GM12874 (cell line): ENCODE measurements around the gene C16orf96.
A peak's percentile ranks its signal among the peaks of the same experiment; 100 is the strongest.

Source experiments
- TF ChIP-seq, protein P1 (sequence below): IDR thresholded peaks from 2 replicates; pipeline ENCODE4 v1.5.1; 2011; ENCODE audit warnings: low read depth, mild to moderate bottlenecking, control low read depth, low read length, moderate library complexity; ENCODE audit not compliant: insufficient read depth

C16orf96 gene

DNA sequence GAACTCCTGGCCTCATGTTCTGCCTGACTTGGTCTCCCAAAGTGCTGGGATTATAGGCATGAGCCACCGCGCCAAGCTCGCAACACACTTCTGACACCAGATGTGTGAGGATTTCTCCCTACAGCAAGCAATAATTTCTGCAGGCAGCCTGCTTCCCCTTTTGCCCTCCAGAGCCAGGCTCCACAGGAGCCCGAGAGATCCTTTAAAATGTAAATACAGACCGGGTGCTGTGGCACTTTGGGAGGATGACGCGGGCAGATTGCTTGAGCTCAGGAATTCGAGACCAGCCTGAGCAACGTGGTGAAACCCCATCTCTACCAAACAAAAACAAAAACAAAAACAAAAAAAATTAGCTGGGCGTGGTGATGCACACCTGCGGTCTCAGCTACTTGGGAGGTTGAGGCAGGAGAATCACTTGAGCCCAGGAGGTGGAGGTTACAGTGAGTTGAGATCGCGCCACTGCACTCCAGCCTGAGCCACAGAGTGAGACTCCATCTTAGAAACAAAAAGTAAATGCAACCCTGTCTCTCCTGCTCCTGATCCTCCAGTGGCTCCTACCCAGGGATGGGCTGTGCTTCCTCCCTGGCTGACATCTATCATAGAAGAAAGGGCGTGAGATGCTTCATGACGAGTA, 14.7 kb downstream of the C16orf96 start:
- TF ChIP-seq, protein P1, sequence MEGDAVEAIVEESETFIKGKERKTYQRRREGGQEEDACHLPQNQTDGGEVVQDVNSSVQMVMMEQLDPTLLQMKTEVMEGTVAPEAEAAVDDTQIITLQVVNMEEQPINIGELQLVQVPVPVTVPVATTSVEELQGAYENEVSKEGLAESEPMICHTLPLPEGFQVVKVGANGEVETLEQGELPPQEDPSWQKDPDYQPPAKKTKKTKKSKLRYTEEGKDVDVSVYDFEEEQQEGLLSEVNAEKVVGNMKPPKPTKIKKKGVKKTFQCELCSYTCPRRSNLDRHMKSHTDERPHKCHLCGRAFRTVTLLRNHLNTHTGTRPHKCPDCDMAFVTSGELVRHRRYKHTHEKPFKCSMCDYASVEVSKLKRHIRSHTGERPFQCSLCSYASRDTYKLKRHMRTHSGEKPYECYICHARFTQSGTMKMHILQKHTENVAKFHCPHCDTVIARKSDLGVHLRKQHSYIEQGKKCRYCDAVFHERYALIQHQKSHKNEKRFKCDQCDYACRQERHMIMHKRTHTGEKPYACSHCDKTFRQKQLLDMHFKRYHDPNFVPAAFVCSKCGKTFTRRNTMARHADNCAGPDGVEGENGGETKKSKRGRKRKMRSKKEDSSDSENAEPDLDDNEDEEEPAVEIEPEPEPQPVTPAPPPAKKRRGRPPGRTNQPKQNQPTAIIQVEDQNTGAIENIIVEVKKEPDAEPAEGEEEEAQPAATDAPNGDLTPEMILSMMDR, result no peak

DNA sequence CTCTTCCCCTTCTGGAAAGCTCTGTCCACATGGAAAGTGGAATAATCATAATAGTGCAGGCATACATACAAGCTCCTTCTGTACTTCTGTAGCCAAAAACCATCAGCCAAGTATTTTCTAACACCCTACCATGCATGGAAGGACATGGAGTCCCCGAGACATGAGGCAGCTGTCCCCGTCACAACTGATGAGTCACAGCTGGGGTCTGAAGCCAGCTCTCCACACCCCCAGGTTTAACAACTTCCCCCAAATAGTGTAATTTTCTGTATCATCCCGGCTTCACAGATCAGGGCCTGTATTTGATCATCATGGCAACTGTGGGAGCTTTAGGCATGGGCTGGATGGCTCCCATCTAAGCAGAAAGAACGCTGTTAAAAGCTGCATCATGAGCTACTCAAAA, 16.6 kb downstream of the C16orf96 start:
- TF ChIP-seq, protein P1, result no peak

DNA sequence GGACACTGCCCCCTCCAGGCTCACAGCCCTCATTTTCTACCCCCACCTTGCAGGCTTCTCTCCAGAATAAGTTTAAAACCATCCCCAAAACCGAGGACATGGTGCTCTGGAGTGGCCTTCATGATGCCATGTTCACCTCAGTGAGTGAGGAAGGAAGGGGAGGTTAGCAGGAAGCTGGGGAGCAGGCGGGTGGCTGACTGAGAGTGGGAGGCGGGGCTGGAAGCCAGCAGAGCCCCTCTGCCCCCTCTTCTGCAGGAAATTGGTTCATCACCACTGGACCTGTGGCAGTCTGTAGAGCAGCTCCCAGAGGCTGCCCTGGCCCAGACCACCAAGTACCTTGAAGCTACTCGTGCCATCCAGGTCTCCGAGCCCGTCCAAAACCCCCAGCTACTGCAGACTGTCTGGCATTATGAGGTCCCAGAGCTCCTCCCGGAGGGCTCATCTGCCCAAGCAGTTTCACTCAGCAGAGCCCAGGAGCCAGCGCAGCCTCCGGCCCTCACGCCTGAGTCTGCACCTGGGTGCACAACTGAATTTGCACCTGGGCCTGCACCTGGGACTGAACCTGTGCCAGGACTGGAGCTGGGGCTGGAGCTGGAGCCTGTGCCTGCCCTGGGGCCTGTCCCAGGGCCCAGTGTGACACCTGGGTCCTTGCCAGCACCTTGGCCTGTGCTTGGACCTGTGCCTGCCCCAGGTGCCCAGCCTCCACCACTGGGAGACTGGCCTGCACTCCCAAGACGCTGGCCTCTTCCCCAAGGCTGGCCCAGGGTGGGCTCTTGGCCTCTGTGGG, 19.0 kb downstream of the C16orf96 start:
- TF ChIP-seq, protein P1, result 0 out of 2 replicates have a peak, but pooled peaks have one; percentile 7

DNA sequence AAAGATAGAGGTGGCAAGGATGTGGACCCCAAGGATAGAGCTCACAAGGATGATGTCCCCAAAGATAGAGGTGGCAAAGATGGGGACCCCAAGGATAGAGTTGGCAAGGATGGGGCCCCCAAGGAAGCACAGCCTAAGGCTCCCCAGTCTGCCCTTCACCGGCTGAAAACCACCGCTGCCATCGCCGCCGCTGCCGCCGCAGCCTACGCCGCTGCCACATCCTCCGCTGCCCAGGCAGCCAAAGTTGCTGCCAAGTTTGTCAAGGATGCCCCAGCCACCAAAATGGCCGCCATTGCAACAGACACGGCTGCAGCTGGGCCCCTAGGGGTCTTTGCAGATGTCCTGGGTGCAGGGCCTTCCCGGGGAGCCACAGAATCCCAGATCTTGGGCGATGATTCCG, 19.9 kb downstream of the C16orf96 start:
- TF ChIP-seq, protein P1, result no peak

DNA sequence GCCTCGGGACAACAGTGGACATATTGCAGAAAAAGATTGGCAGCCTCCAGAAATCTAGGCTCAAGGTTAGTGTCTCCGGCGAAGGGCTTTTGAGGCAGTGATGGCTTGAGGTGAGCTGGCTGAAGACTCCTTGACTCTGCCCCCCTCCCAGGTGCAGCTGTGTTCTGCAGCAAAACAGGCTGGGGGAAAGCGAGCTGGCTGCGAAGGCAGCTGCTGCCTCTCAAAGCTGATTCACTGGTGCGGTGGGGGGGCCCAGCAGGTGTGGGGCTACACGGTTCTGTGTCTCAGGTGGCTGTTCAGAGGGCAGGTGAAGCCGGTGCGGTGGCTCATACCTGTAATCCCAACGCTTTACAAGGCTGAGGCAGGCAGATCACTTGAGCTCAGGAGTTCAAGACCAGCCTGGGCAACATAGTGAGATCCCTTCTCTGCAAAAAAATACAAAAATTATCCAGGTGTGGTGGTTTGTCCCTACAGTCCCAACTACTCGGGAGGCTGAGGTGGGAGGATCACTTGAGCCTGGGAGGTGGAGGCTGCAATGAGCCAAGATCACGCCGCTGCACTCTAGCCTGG, 22.9 kb downstream of the C16orf96 start:
- TF ChIP-seq, protein P1, result no peak

DNA sequence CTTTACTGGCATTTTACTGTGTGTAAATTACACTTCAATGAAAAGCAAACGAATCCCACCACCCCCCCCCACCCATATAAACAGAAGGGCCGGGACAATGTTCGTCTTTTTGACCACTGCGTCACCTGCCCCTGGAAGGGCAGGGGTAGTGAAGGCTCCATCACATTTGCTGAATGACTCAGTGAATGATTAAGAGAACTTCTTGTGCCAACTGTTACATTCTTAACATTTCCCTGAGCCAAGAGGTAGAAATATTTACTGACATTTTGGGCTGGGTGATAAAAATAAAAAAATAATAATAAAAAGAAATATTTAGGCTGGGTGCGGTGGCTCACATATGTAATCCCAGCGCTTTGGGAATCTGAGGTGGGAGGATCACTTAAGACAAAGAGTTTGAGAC, 24.1 kb downstream of the C16orf96 start:
- TF ChIP-seq, protein P1, result no peak

DNA sequence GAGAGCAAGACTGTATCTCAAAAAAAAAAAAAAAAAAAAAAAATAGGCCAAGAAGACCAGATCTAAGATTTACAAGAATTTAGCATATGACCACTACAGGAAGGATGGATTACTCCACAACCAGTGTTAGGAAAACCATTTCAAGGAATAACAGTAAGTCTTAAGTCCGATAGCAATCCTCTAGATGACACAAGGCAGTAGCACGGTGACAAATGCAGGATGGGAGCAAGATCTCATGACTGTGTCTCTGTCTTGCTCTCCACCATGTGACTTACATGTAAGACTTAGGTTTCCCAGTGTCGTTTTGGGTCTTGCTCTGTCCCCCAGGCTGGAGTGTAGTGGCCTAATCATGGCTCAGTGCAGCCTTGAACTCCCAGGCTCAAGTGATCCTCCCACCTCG, 27.8 kb downstream of the C16orf96 start:
- TF ChIP-seq, protein P1, result no peak
